ENCODE results near the gene RPL35A.
"Not testable (repeated sequence)": the region's sequence is repeated elsewhere in the genome, so short reads cannot be mapped to it uniquely, and the experiment has no call there.

RPL35A gene

GRCh38 chr3:197949778-197950676, at the start of gene RPL35A:
Gene RPL35A, plus strand, starts transcription at chr3:197950190. Its CDS starts 778 bp downstream, at chr3:197950968.
- Mint-ChIP-seq H3K9me3 (no peaks in the 10 kb centered on the region), H3K4me1 (peaks cover 31% of the 10 kb centered on the region), H3K4me3 (peak within 1 kb of the TSS; percentile 96), H3K36me3 (ENCODE audit: insufficient read depth) (peaks cover 58% of the 10 kb centered on the region), H3K27me3 (no peaks in the 10 kb centered on the region), H3K27ac (ENCODE audit: low read depth) (peak within 1 kb of the TSS; percentile 99)
- ATAC-seq (replicated peaks; ENCODE audit: extremely low read depth, poor library complexity, severe bottlenecking) (peak; percentile 93), DNase-seq (ENCODE audit: low spot score in 2 of 2) (peak; percentile 84 to 90)

- no peak for ATAC-seq (replicated peaks; ENCODE audit: extremely low read depth, poor library complexity, severe bottlenecking)
- H3K27ac Mint-ChIP-seq (ENCODE audit: low read depth) = no peak overlapping the region
- no peak overlapping the region for H3K4me3 Mint-ChIP-seq
- H3K27me3 Mint-ChIP-seq = no peaks in the 10 kb centered on the region
- DNase-seq (ENCODE audit: low spot score in 2 of 2) = no peak
- H3K9me3 Mint-ChIP-seq = no peaks in the 10 kb centered on the region
- H3K4me1 Mint-ChIP-seq = peaks cover 13% of the 10 kb centered on the region
- peaks cover 3% of the 10 kb centered on the region for H3K36me3 Mint-ChIP-seq (ENCODE audit: insufficient read depth)
Observed at GRCh38 chr3:197901626-197902025, 48.4 kb upstream of the RPL35A start.

- Mint-ChIP-seq H3K27ac (ENCODE audit: low read depth) (no peak overlapping the region), H3K4me1 (peaks cover 14% of the 10 kb centered on the region), H3K27me3 (no peaks in the 10 kb centered on the region), H3K4me3 (no peak overlapping the region), H3K36me3 (ENCODE audit: insufficient read depth) (peaks cover 1% of the 10 kb centered on the region), H3K9me3 (no peaks in the 10 kb centered on the region)
- DNase-seq (ENCODE audit: low spot score in 2 of 2) = peak; percentile 59 to 62
- peak; percentile 77 for ATAC-seq (replicated peaks; ENCODE audit: extremely low read depth, poor library complexity, severe bottlenecking)
Observed at GRCh38 chr3:197906023-197906849, 43.8 kb upstream of the RPL35A start.

- Mint-ChIP-seq H3K27me3 (no peaks in the 10 kb centered on the region), H3K36me3 (ENCODE audit: insufficient read depth) (peaks cover 1% of the 10 kb centered on the region), H3K4me1 (peaks cover 14% of the 10 kb centered on the region), H3K4me3 (no peak overlapping the region), H3K9me3 (no peaks in the 10 kb centered on the region), H3K27ac (ENCODE audit: low read depth) (no peak overlapping the region)
- DNase-seq (ENCODE audit: low spot score in 2 of 2) (no peak), ATAC-seq (replicated peaks; ENCODE audit: extremely low read depth, poor library complexity, severe bottlenecking) (no peak)
Observed at GRCh38 chr3:197906850-197907187, 43.2 kb upstream of the RPL35A start.

GRCh38 chr3:197907196-197907595, 42.8 kb upstream of the RPL35A start:
- DNase-seq (ENCODE audit: low spot score in 2 of 2) (no peak), ATAC-seq (replicated peaks; ENCODE audit: extremely low read depth, poor library complexity, severe bottlenecking) (no peak)
- H3K27me3 Mint-ChIP-seq = no peaks in the 10 kb centered on the region
- peaks cover 14% of the 10 kb centered on the region for H3K4me1 Mint-ChIP-seq
- H3K36me3 Mint-ChIP-seq (ENCODE audit: insufficient read depth) = peaks cover 1% of the 10 kb centered on the region
- no peak overlapping the region for H3K27ac Mint-ChIP-seq (ENCODE audit: low read depth)
- H3K4me3 Mint-ChIP-seq = no peak overlapping the region
- no peaks in the 10 kb centered on the region for H3K9me3 Mint-ChIP-seq

GRCh38 chr3:197908550-197908949, 41.4 kb upstream of the RPL35A start:
- H3K27ac Mint-ChIP-seq (ENCODE audit: low read depth) = peak overlapping the region; percentile 35
- H3K36me3 Mint-ChIP-seq (ENCODE audit: insufficient read depth); DNase-seq (ENCODE audit: low spot score in 2 of 2); H3K9me3 Mint-ChIP-seq; H3K4me3 Mint-ChIP-seq; ATAC-seq (replicated peaks; ENCODE audit: extremely low read depth, poor library complexity, severe bottlenecking); H3K27me3 Mint-ChIP-seq: not testable (repeated sequence)
- peaks cover 24% of the 10 kb centered on the region for H3K4me1 Mint-ChIP-seq

- Mint-ChIP-seq H3K9me3 (no peaks in the 10 kb centered on the region), H3K4me3 (no peak overlapping the region), H3K27ac (ENCODE audit: low read depth) (no peak overlapping the region), H3K4me1 (peaks cover 29% of the 10 kb centered on the region), H3K27me3 (no peaks in the 10 kb centered on the region), H3K36me3 (ENCODE audit: insufficient read depth) (peaks cover 2% of the 10 kb centered on the region)
- DNase-seq (ENCODE audit: low spot score in 2 of 2) = no peak
- no peak for ATAC-seq (replicated peaks; ENCODE audit: extremely low read depth, poor library complexity, severe bottlenecking)
Observed at GRCh38 chr3:197908957-197909701, 40.9 kb upstream of the RPL35A start.

- Mint-ChIP-seq H3K4me1 (peaks cover 15% of the 10 kb centered on the region), H3K36me3 (ENCODE audit: insufficient read depth) (peaks cover 3% of the 10 kb centered on the region), H3K9me3 (no peaks in the 10 kb centered on the region), H3K27me3 (no peaks in the 10 kb centered on the region), H3K27ac (ENCODE audit: low read depth) (peak overlapping the region; percentile 80), H3K4me3 (peak overlapping the region; percentile 65)
- DNase-seq (ENCODE audit: low spot score in 2 of 2) (no peak), ATAC-seq (replicated peaks; ENCODE audit: extremely low read depth, poor library complexity, severe bottlenecking) (peak; percentile 68)
Observed at GRCh38 chr3:197912741-197913476, 37.1 kb upstream of the RPL35A start.

- peaks cover 4% of the 10 kb centered on the region for H3K36me3 Mint-ChIP-seq (ENCODE audit: insufficient read depth)
- H3K27me3 Mint-ChIP-seq = no peaks in the 10 kb centered on the region
- H3K27ac Mint-ChIP-seq (ENCODE audit: low read depth) = peak overlapping the region; percentile 80
- peaks cover 15% of the 10 kb centered on the region for H3K4me1 Mint-ChIP-seq
- no peak for DNase-seq (ENCODE audit: low spot score in 2 of 2)
- peak overlapping the region; percentile 65 for H3K4me3 Mint-ChIP-seq
- ATAC-seq (replicated peaks; ENCODE audit: extremely low read depth, poor library complexity, severe bottlenecking) = no peak
- no peaks in the 10 kb centered on the region for H3K9me3 Mint-ChIP-seq
Observed at GRCh38 chr3:197913641-197914380, 36.2 kb upstream of the RPL35A start.

- peak overlapping the region; percentile 18 for H3K4me3 Mint-ChIP-seq
- H3K27me3 Mint-ChIP-seq; H3K9me3 Mint-ChIP-seq; H3K4me1 Mint-ChIP-seq; ATAC-seq (replicated peaks; ENCODE audit: extremely low read depth, poor library complexity, severe bottlenecking); H3K27ac Mint-ChIP-seq (ENCODE audit: low read depth); DNase-seq (ENCODE audit: low spot score in 2 of 2); H3K36me3 Mint-ChIP-seq (ENCODE audit: insufficient read depth): not testable (repeated sequence)
Observed at GRCh38 chr3:197921429-197922275, 28.3 kb upstream of the RPL35A start.

GRCh38 chr3:197926418-197926817, 23.6 kb upstream of the RPL35A start:
- ATAC-seq (replicated peaks; ENCODE audit: extremely low read depth, poor library complexity, severe bottlenecking) (no peak), DNase-seq (ENCODE audit: low spot score in 2 of 2) (no peak)
- H3K4me3 Mint-ChIP-seq = no peak overlapping the region
- no peaks in the 10 kb centered on the region for H3K4me1 Mint-ChIP-seq
- no peaks in the 10 kb centered on the region for H3K9me3 Mint-ChIP-seq
- peaks cover 15% of the 10 kb centered on the region for H3K36me3 Mint-ChIP-seq (ENCODE audit: insufficient read depth)
- peaks cover 8% of the 10 kb centered on the region for H3K27me3 Mint-ChIP-seq
- H3K27ac Mint-ChIP-seq (ENCODE audit: low read depth) = no peak overlapping the region

All from central memory CD8-positive, alpha-beta T cell (primary cell).